HEK293 (cell line): ENCODE data around the gene ACIN1.

ENCODE experiments used
- SCRT1 ChIP-seq: fragments of 450-650 bp; formaldehyde crosslinking; IDR thresholded peaks from 2 replicates; pipeline ENCODE4 v1.5.1; 2016; ENCODE audit warnings: missing biosample characterization, missing genetic modification characterization, borderline replicate concordance
- SP2 ChIP-seq: fragments of 450-650 bp; formaldehyde crosslinking; IDR thresholded peaks from 2 replicates; pipeline ENCODE4 v1.5.1; 2016; ENCODE audit warnings: missing biosample characterization, missing genetic modification characterization
- ZNF19 ChIP-seq: fragments of 450-650 bp; formaldehyde crosslinking; IDR thresholded peaks from 2 replicates; pipeline ENCODE4; 2016; ENCODE audit warnings: missing biosample characterization, missing genetic modification characterization, low read depth
- ZNF830 ChIP-seq: fragments of 450-650 bp; IDR thresholded peaks from 2 replicates; pipeline ENCODE4 v1.5.0; 2018; ENCODE audit warnings: missing biosample characterization, missing genetic modification characterization, low read depth, mild to moderate bottlenecking, moderate library complexity
- ZSCAN23 ChIP-seq: fragments of 450-650 bp; formaldehyde crosslinking; IDR thresholded peaks from 2 replicates; pipeline ENCODE4 v1.5.1; 2016; ENCODE audit warnings: missing biosample characterization, missing genetic modification characterization
- ZSCAN30 ChIP-seq: fragments of 450-650 bp; IDR thresholded peaks from 2 replicates; pipeline ENCODE4 v1.5.1; 2018; ENCODE audit warnings: missing biosample characterization, mild to moderate bottlenecking, missing genetic modification characterization, moderate library complexity
- ZSCAN4 ChIP-seq: fragments of 450-650 bp; formaldehyde crosslinking; IDR thresholded peaks from 2 replicates; pipeline ENCODE4 v1.5.1; 2017; ENCODE audit warnings: missing biosample characterization, missing genetic modification characterization
- TF ChIP-seq, protein P1 (sequence below): fragments of 450-650 bp; formaldehyde crosslinking; IDR thresholded peaks from 2 replicates; pipeline ENCODE4 v1.5.1; 2016; ENCODE audit warnings: missing biosample characterization, missing genetic modification characterization
- TF ChIP-seq, protein P2 (sequence below): fragments of 450-650 bp; formaldehyde crosslinking; IDR thresholded peaks from 2 replicates; pipeline ENCODE4 v1.5.1; 2016; ENCODE audit warnings: missing biosample characterization, missing genetic modification characterization
- TF ChIP-seq, protein P3 (sequence below): fragments of 450-650 bp; formaldehyde crosslinking; IDR thresholded peaks from 2 replicates; pipeline ENCODE4 v1.5.1; 2016; ENCODE audit warnings: missing biosample characterization, missing genetic modification characterization

DNA sequence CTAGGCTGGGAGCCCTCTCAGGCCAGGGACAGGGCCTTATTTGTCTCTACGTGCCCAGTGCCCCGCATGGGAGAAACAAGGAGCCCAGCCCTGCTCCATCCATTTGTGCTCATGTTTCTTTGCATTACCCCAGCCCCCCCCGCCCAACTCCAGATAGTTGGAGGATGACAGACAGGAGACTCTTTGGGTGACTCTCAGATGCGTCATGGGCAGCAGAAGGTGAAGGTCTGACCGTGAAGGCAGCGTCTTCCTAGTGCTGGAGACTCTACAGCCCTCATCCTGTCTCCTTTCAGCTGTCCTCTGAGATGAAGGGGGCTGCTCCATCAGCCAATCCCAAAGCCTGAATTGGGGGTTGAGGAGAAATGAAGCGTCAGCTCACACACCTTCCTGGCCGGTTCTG, 53.2 kb downstream of the ACIN1 start:
- TF ChIP-seq, protein P1, sequence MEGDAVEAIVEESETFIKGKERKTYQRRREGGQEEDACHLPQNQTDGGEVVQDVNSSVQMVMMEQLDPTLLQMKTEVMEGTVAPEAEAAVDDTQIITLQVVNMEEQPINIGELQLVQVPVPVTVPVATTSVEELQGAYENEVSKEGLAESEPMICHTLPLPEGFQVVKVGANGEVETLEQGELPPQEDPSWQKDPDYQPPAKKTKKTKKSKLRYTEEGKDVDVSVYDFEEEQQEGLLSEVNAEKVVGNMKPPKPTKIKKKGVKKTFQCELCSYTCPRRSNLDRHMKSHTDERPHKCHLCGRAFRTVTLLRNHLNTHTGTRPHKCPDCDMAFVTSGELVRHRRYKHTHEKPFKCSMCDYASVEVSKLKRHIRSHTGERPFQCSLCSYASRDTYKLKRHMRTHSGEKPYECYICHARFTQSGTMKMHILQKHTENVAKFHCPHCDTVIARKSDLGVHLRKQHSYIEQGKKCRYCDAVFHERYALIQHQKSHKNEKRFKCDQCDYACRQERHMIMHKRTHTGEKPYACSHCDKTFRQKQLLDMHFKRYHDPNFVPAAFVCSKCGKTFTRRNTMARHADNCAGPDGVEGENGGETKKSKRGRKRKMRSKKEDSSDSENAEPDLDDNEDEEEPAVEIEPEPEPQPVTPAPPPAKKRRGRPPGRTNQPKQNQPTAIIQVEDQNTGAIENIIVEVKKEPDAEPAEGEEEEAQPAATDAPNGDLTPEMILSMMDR (tag by site-specific recombination): no peak
- no peak for TF ChIP-seq ZSCAN30
- TF ChIP-seq, protein P2, sequence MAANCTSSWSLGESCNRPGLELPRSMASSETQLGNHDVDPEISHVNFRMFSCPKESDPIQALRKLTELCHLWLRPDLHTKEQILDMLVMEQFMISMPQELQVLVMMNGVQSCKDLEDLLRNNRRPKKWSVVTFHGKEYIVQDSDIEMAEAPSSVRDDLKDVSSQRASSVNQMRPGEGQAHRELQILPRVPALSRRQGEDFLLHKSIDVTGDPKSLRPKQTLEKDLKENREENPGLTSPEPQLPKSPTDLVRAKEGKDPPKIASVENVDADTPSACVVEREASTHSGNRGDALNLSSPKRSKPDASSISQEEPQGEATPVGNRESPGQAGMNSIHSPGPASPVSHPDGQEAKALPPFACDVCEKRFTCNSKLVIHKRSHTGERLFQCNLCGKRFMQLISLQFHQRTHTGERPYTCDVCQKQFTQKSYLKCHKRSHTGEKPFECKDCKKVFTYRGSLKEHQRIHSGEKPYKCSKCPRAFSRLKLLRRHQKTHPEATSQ (tag by site-specific recombination): no peak
- TF ChIP-seq, protein P3, sequence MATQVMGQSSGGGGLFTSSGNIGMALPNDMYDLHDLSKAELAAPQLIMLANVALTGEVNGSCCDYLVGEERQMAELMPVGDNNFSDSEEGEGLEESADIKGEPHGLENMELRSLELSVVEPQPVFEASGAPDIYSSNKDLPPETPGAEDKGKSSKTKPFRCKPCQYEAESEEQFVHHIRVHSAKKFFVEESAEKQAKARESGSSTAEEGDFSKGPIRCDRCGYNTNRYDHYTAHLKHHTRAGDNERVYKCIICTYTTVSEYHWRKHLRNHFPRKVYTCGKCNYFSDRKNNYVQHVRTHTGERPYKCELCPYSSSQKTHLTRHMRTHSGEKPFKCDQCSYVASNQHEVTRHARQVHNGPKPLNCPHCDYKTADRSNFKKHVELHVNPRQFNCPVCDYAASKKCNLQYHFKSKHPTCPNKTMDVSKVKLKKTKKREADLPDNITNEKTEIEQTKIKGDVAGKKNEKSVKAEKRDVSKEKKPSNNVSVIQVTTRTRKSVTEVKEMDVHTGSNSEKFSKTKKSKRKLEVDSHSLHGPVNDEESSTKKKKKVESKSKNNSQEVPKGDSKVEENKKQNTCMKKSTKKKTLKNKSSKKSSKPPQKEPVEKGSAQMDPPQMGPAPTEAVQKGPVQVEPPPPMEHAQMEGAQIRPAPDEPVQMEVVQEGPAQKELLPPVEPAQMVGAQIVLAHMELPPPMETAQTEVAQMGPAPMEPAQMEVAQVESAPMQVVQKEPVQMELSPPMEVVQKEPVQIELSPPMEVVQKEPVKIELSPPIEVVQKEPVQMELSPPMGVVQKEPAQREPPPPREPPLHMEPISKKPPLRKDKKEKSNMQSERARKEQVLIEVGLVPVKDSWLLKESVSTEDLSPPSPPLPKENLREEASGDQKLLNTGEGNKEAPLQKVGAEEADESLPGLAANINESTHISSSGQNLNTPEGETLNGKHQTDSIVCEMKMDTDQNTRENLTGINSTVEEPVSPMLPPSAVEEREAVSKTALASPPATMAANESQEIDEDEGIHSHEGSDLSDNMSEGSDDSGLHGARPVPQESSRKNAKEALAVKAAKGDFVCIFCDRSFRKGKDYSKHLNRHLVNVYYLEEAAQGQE (tag by site-specific recombination): no peak
- TF ChIP-seq ZNF19: no peak
- no peak for TF ChIP-seq ZSCAN23 (tag by site-specific recombination)
- no peak for TF ChIP-seq ZSCAN4 (tag by site-specific recombination)
- no peak for TF ChIP-seq SCRT1 (tag by site-specific recombination)
- no peak for TF ChIP-seq SP2 (tag by site-specific recombination)
- no peak for TF ChIP-seq ZNF830 (tag by site-specific recombination)
